CD4-positive, alpha-beta T cell treated with Interleukin-15 for 4 hours (primary cell): ENCODE measurements around the gene LRRC31.

ENCODE experiments used
- DNase-seq: peaks from one replicate; pipeline ENCODE4 v3.0.0-alpha.2; 2020; ENCODE audit warnings: low spot score

The LRRC31 gene

GRCh38 chr3:169813278-169813677, 56.5 kb downstream of the LRRC31 start:
- no peak for DNase-seq

- DNase-seq, result peak; percentile 68
Measured at GRCh38 chr3:169812332-169813235, 57.2 kb downstream of the LRRC31 start, which contains the start of the genes LRRC34 and LRRIQ4. TSS of gene LRRC34 (minus strand) at chr3:169812904. CDS start at chr3:169812548, 356 bp downstream. TSS of gene LRRIQ4 (plus strand) at chr3:169812870. CDS start at chr3:169821922, 9,052 bp downstream.

GRCh38 chr3:169811631-169812331, 58.0 kb downstream of the LRRC31 start:
- DNase-seq, result no peak

- DNase-seq, result no peak
Measured at GRCh38 chr3:169809230-169809795, 60.4 kb downstream of the LRRC31 start.

GRCh38 chr3:169804681-169805080, 65.1 kb downstream of the LRRC31 start:
- no peak for DNase-seq

- DNase-seq, result no peak
Measured at GRCh38 chr3:169792359-169792758, 77.4 kb downstream of the LRRC31 start.

GRCh38 chr3:169790687-169791429, 78.9 kb downstream of the LRRC31 start:
- no peak for DNase-seq

- no peak for DNase-seq
Measured at GRCh38 chr3:169790219-169790618, 79.5 kb downstream of the LRRC31 start.
